CD4-positive, alpha-beta T cell treated with Interleukin-15 for 4 hours (primary cell): ENCODE results near the gene BPIFB4.

Experiments
- DNase-seq: peaks from one replicate; pipeline ENCODE4 v3.0.0-alpha.2; 2020; ENCODE audit warnings: low spot score

BPIFB4 gene

GRCh38 chr20:33062105-33062824 is 17.2 kb upstream of the BPIFB4 start:
- no peak for DNase-seq

GRCh38 chr20:33062825-33063149 is 16.7 kb upstream of the BPIFB4 start:
- no peak for DNase-seq

- DNase-seq = no peak
Observed at GRCh38 chr20:33063271-33063670, 16.2 kb upstream of the BPIFB4 start.

- no peak for DNase-seq
Observed at GRCh38 chr20:33064572-33065287, 14.7 kb upstream of the BPIFB4 start.

- no peak for DNase-seq
Observed at GRCh38 chr20:33065785-33066184, 13.7 kb upstream of the BPIFB4 start.

- no peak for DNase-seq
Observed at GRCh38 chr20:33067806-33068205, 11.6 kb upstream of the BPIFB4 start.

GRCh38 chr20:33068251-33068939 is 11.0 kb upstream of the BPIFB4 start:
- no peak for DNase-seq

- DNase-seq = no peak
Observed at GRCh38 chr20:33069673-33070072, 9.8 kb upstream of the BPIFB4 start.

GRCh38 chr20:33070111-33071053 is 9.1 kb upstream of the BPIFB4 start:
- DNase-seq = no peak

GRCh38 chr20:33071198-33071597 is 8.2 kb upstream of the BPIFB4 start:
- DNase-seq = no peak

- DNase-seq = no peak
Observed at GRCh38 chr20:33072362-33072761, 7.1 kb upstream of the BPIFB4 start.

- DNase-seq = no peak
Observed at GRCh38 chr20:33072813-33073212, 6.6 kb upstream of the BPIFB4 start.

- no peak for DNase-seq
Observed at GRCh38 chr20:33074675-33075074, 4.8 kb upstream of the BPIFB4 start.

GRCh38 chr20:33075281-33075680 is 4.2 kb upstream of the BPIFB4 start:
- DNase-seq = no peak

GRCh38 chr20:33076662-33077372 is 2.6 kb upstream of the BPIFB4 start:
- peak; percentile 21 for DNase-seq

- no peak for DNase-seq
Observed at GRCh38 chr20:33081411-33082154, 2.1 kb downstream of the BPIFB4 start.

GRCh38 chr20:33082546-33082945 is 3.1 kb downstream of the BPIFB4 start:
- no peak for DNase-seq

- DNase-seq = no peak
Observed at GRCh38 chr20:33083544-33084340, 4.3 kb downstream of the BPIFB4 start.

GRCh38 chr20:33084722-33085121 is 5.3 kb downstream of the BPIFB4 start:
- no peak for DNase-seq
